Colonic mucosa (tissue), 4 donors: ENCODE results near the gene TP53I11. TPM values are rescaled to one million over a fixed set of nuclear protein-coding genes. Genes with fewer than 3 reads are reported as not detected.
A peak's percentile ranks its signal among the peaks of the same experiment; 100 is the strongest.

Experiments used
- DNase-seq: peaks from one replicate; pipeline ENCODE4 v3.0.0-alpha.2; 2020
- H3K27ac ChIP-seq: fragments of 200-600 bp; one replicate; pipeline ENCODE4 v1.8.0; 2021
- H3K27me3 ChIP-seq: fragments of 200-600 bp; one replicate; pipeline ENCODE4 v1.8.0; 2021
- H3K36me3 ChIP-seq: fragments of 200-600 bp; one replicate; pipeline ENCODE4 v1.8.0; 2021
- H3K4me1 ChIP-seq: fragments of 200-600 bp; one replicate; pipeline ENCODE4 v1.8.0; 2021; ENCODE audit warnings: mild to moderate bottlenecking
- H3K4me3 ChIP-seq: fragments of 200-600 bp; one replicate; pipeline ENCODE4 v1.8.0; 2021
- H3K9ac ChIP-seq, 2 donors: one replicate each; pipeline ENCODE4 v1.7.0; 2013; ENCODE audit warnings: control low read depth in 2 of 2, low read depth in 2 of 2, low read length in 2 of 2
- H3K9me3 ChIP-seq: fragments of 200-600 bp; one replicate; pipeline ENCODE4 v1.8.0; 2021
- intact Hi-C: fragments of 100-400 bp; cut with DNase I; formaldehyde crosslinking; loops from one replicate; pipeline ENCODE4 v1.14.1; 2022
- total RNA-seq, 2 donors: library from RNA; stranded (reverse); fragmentation: NEBNext Ultra II Directional in 1 of 2; extraction: Animal tissue kit (Norgen Biotek cat#: 25700) in 1 of 2; gene quantifications; one replicate each; pipeline ENCODE4 v1.2.1, GENCODE V29; 2021
- TF ChIP-seq, protein P1 (sequence below): fragments of 200-600 bp; IDR thresholded peaks from one replicate; pipeline ENCODE4 v1.8.0; 2022; ENCODE audit warnings: antibody characterized with exemption, mild to moderate bottlenecking
- donor health status: healthy.
- donor health status: DM: no; HTN: no; CAD: no.
- donor health status: DM: no; HTN: no; CAD: no.

Gene TP53I11
- total RNA-seq, 2 donors from 2014 or later = 103 to 158 TPM

DNA sequence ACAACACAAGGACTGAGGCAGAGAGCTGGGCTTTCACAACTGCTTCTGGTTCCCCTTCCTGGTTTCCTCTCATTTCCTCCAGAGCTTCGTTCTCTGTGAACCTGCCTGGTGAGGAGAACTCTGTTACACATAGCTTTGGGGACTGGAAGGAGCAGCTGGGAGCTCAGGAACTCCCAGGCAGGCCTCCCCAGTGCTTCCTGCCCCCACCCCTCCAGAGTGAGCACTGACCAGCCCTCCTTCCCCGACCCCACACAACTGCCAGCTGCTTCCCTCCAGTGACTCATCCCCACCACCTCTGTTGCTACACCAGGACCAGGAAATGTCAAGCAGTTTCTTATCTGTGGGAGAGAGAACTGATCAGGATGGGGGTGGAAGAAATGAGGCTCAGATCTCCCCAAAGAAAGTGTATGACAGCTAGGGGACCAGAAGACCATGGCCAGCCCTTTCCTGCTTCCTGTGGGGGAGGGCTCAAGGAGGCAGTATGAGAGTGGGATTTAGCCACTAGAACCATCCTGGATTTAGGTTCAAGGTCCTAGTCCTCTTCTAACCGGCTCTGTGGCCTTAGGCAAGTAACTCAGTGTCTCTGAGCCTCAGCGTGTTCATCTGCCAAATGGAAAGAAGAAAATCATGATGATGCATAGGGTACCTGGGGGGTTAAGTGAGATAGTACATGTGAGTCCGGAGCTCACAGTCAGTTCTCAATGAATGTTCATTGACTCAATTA is 4.5 kb upstream of the TP53I11 start:
- Histone ChIP-seq H3K27ac (peak overlapping the region; percentile 60), H3K9ac (peak overlapping the region in 1 of 2 donors; percentile 52), H3K36me3 (no peaks in the 10 kb centered on the region), H3K27me3 (no peaks in the 10 kb centered on the region), H3K4me1 (peaks cover 18% of the 10 kb centered on the region), H3K4me3 (no peak overlapping the region), H3K9me3 (no peaks in the 10 kb centered on the region)
- intact Hi-C loops = no loop called here
- peak; percentile 74 for DNase-seq
- TF ChIP-seq, protein P1, sequence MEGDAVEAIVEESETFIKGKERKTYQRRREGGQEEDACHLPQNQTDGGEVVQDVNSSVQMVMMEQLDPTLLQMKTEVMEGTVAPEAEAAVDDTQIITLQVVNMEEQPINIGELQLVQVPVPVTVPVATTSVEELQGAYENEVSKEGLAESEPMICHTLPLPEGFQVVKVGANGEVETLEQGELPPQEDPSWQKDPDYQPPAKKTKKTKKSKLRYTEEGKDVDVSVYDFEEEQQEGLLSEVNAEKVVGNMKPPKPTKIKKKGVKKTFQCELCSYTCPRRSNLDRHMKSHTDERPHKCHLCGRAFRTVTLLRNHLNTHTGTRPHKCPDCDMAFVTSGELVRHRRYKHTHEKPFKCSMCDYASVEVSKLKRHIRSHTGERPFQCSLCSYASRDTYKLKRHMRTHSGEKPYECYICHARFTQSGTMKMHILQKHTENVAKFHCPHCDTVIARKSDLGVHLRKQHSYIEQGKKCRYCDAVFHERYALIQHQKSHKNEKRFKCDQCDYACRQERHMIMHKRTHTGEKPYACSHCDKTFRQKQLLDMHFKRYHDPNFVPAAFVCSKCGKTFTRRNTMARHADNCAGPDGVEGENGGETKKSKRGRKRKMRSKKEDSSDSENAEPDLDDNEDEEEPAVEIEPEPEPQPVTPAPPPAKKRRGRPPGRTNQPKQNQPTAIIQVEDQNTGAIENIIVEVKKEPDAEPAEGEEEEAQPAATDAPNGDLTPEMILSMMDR = no peak

DNA sequence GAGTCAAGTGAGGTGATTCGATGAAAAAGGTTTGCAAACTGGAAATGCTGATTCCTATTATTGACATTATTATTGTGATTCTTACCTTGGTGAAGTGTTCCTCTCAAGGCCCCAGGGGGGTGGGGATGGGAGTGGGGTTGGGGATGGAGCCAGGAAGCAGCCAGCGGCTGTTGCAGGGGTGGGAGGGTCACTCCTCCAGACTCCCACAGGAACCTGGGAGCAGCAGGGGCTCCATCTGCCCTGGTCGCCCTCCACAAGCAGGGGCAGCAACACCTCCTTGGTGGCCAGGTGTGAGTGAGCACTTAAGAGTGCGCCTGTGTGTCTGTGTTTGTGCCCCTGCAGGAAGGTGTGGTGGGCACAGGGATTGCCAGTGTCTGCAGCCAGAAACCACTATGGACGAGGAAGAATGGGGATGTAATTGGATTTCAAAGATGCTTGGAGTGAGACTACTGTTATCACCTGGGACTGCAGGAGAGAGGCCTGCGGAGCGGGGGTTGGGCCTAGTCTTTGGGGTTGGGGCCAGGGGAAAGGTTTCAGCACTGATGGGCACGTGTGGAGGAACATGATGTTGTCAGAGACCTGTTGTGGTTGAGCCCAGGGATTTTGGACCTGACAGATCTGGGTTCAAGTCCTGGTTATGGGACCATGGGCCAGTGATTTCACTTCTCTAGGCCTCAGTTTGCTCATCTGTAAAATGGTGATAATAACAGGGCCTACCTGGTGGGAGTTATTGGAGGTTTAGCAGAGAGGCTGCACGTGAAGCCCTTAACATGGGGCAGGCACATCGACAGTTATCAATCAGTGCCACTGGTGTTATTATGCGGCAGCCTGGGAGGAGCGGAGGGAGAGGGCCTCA is 3.6 kb upstream of the TP53I11 start:
- no peak for DNase-seq
- H3K36me3 ChIP-seq = no peaks in the 10 kb centered on the region
- no peaks in the 10 kb centered on the region for H3K9me3 ChIP-seq
- no peak overlapping the region for H3K4me3 ChIP-seq
- no peaks in the 10 kb centered on the region for H3K27me3 ChIP-seq
- peak overlapping the region; percentile 60 for H3K27ac ChIP-seq
- H3K4me1 ChIP-seq = peaks cover 18% of the 10 kb centered on the region
- intact Hi-C loops = no loop called here
- peak overlapping the region in 1 of 2 donors; percentile 36 for H3K9ac ChIP-seq
- TF ChIP-seq, protein P1 = no peak

DNA sequence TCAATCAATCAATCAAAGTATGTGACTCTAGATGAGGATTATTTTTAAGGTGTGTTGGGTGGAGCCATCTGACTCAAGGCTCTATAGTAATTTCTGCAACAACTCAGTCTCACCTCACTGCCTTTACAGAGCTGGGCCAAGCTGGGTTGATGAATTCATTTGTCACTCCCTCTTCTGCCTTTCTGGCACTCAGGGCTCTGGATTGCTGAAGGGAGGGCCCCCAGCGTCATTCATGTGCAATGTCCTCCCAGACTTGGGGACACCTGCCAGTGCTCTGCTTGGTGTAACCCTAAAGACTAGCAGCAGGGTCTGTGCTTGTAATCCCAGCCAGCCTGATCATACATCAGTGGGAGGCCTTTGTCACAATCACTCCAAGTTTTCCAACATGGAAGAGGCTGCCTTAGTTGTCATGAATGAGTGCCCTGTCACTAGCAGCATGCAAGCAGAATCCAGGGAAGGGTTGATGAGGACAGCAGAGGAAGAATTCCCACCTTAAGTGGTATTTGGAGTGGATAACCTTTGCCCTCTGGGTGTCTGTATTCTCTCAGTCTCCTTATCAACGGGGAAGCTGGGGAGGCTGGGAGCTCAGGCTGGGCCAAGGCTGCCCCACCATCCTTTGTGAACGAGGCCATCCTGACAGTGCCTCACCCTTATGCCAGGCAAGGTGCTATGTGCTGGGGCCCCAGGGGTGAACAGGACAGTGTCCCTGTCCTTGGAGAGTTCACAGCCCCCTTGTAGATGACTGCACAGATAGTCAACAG is 2.0 kb upstream of the TP53I11 start:
- TF ChIP-seq, protein P1 = no peak
- Histone ChIP-seq H3K4me3 (no peak overlapping the region), H3K9me3 (no peaks in the 10 kb centered on the region), H3K27me3 (no peaks in the 10 kb centered on the region), H3K27ac (peak overlapping the region; percentile 95), H3K4me1 (peaks cover 18% of the 10 kb centered on the region), H3K9ac (peak overlapping the region; percentile 20 to 51), H3K36me3 (no peaks in the 10 kb centered on the region)
- intact Hi-C loops = no loop called here
- no peak for DNase-seq

DNA sequence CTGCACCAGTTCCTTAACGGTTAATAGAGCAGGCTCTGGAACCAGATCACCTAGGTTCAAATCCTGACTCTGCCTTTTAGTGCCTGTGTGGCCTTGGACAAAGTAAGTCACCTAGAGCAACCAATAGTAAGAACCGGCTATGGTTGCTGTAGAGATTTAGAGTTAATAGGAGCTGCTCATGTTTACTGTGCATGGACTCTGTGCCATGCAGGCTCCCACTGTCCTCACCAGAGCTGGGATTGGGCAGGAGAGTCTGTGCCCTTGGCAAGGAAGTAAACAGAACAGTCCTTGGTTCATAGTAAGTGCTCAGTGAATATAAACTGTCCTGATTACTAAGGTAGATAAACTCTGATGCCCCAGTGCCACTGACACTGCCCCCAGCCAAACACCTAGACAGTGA is 1.4 kb upstream of the TP53I11 start:
- H3K36me3 ChIP-seq = no peaks in the 10 kb centered on the region
- no peak overlapping the region for H3K4me3 ChIP-seq

More for the DNA sequence above, 1.4 kb upstream of the TP53I11 start:
- H3K4me1 ChIP-seq = peaks cover 15% of the 10 kb centered on the region
- no peaks in the 10 kb centered on the region for H3K27me3 ChIP-seq
- H3K9me3 ChIP-seq = no peaks in the 10 kb centered on the region
- intact Hi-C loops = no loop called here
- TF ChIP-seq, protein P1 = no peak
- peak overlapping the region; percentile 95 for H3K27ac ChIP-seq
- peak overlapping the region in 1 of 2 donors; percentile 51 for H3K9ac ChIP-seq
- DNase-seq = peak; percentile 72
